IMR-90 (cell line): ENCODE results near the gene POTEG. TPM values are rescaled to one million over a fixed set of nuclear protein-coding genes. Genes with fewer than 3 reads are reported as not detected.
"Not testable (repeated sequence)": the region's sequence is repeated elsewhere in the genome, so short reads cannot be mapped to it uniquely, and the experiment has no call there.

Experiments
- ATAC-seq: fragments of 200-7000 bp; cut with Tn5 transposase; 2 replicates; pipeline ENCODE4 v1.9.1; 2020; ENCODE audit warnings: low read depth, mild to moderate bottlenecking, moderate library complexity
- BruUV-seq: library from RNA; stranded (reverse); fragments of 400-500 nt; replicated peaks from 2 replicates; lab custom pipeline; 2021; lab: Mats Ljungman, UMichigan
- CTCF ChIA-PET: fragments of 300-600 bp; formaldehyde crosslinking; extraction: SDS; loops from one replicate; lab custom pipeline; 2021; ENCODE audit warnings: antibody characterized with exemption; lab: Yijun Ruan, JAX
- POLR2A ChIA-PET: fragments of 300-600 bp; sonication (Branson Sonifier 250); formaldehyde crosslinking; loops from one replicate; lab custom pipeline; 2022; ENCODE audit warnings: antibody characterized with exemption; ENCODE audit not compliant: unreplicated experiment; lab: Charles Lee
- DNase-seq: peaks from one replicate; pipeline ENCODE4 v3.0.0; 2013
- H2AFZ ChIP-seq: replicated peaks from 2 replicates; pipeline ENCODE3; 2013; ENCODE audit warnings: low read length, mild to moderate bottlenecking; ENCODE audit not compliant: poor library complexity
- H2AK5ac ChIP-seq: 2 replicates; pipeline ENCODE4 v1.6.1; 2013; ENCODE audit warnings: low read depth, low read length, inconsistent platforms
- H2AK9ac ChIP-seq: replicated peaks from 2 replicates; pipeline ENCODE3; 2013; ENCODE audit warnings: mild to moderate bottlenecking, low read depth, low read length, moderate library complexity; ENCODE audit not compliant: poor library complexity
- H2BK120ac ChIP-seq: 2 replicates; pipeline ENCODE4 v1.6.1; 2013; ENCODE audit warnings: low read depth, low read length, inconsistent platforms
- H2BK15ac ChIP-seq: 3 replicates; pipeline ENCODE4 v1.6.1; 2013; ENCODE audit warnings: low read depth, low read length, inconsistent platforms
- H2BK20ac ChIP-seq: 2 replicates; pipeline ENCODE4 v1.6.1; 2013; ENCODE audit warnings: low read depth, mild to moderate bottlenecking, inconsistent platforms, low read length, moderate library complexity
- H2BK5ac ChIP-seq: 2 replicates; pipeline ENCODE4 v1.6.1; 2013; ENCODE audit warnings: mild to moderate bottlenecking, low read depth, low read length, inconsistent platforms; ENCODE audit not compliant: poor library complexity, severe bottlenecking
- H3K14ac ChIP-seq: replicated peaks from 2 replicates; pipeline ENCODE4 v1.6.1; 2013; ENCODE audit warnings: low read depth, low read length, inconsistent platforms
- H3K18ac ChIP-seq: 2 replicates; pipeline ENCODE4 v1.6.1; 2013; ENCODE audit warnings: low read depth, low read length, control low read depth
- H3K23ac ChIP-seq: 2 replicates; pipeline ENCODE4 v1.6.1; 2013; ENCODE audit warnings: low read depth, low read length, inconsistent platforms
- H3K27ac ChIP-seq: 2 replicates; pipeline ENCODE4 v1.5.1; 2013; ENCODE audit warnings: mild to moderate bottlenecking, control low read depth, low read length; ENCODE audit not compliant: insufficient read depth
- H3K27me3 ChIP-seq: 2 replicates; pipeline ENCODE4 v1.6.1; 2013; ENCODE audit warnings: low read length; ENCODE audit not compliant: control insufficient read depth, insufficient read depth
- H3K36me3 ChIP-seq: 2 replicates; pipeline ENCODE4 v1.6.1; 2013; ENCODE audit warnings: low read length, mixed read lengths; ENCODE audit not compliant: control insufficient read depth, insufficient read depth
- H3K4ac ChIP-seq: 2 replicates; pipeline ENCODE4 v1.6.1; 2013; ENCODE audit warnings: low read depth, low read length, inconsistent platforms
- H3K4me1 ChIP-seq: 2 replicates; pipeline ENCODE4 v1.6.1; 2013; ENCODE audit warnings: low read length, mixed read lengths; ENCODE audit not compliant: control insufficient read depth, insufficient read depth
- H3K4me2 ChIP-seq: 2 replicates; pipeline ENCODE4 v1.6.1; 2013; ENCODE audit warnings: low read depth, mild to moderate bottlenecking, control low read depth, low read length, moderate library complexity
- H3K4me3 ChIP-seq: 2 replicates; pipeline ENCODE4 v1.5.1; 2013; ENCODE audit warnings: low read depth, mild to moderate bottlenecking, control low read depth, low read length, moderate library complexity; ENCODE audit not compliant: insufficient read depth
- H3K56ac ChIP-seq: 2 replicates; pipeline ENCODE4 v1.6.1; 2013; ENCODE audit warnings: low read length, inconsistent platforms; ENCODE audit not compliant: insufficient read depth; ENCODE audit errors: extremely low read depth
- H3K79me1 ChIP-seq, 2 experiments: 2 replicates each; pipeline ENCODE4 v1.6.1; 2013; ENCODE audit warnings: low read length in 2 of 2, inconsistent platforms in 1 of 2, low read depth in 1 of 2
- H3K9ac ChIP-seq: 2 replicates; pipeline ENCODE4 v1.6.1; 2013; ENCODE audit warnings: low read depth, low read length, control low read depth
- H3K9me1 ChIP-seq: 2 replicates; pipeline ENCODE4 v1.6.1; 2013; ENCODE audit warnings: low read length, inconsistent platforms; ENCODE audit not compliant: insufficient read depth
- H3K9me3 ChIP-seq: 2 replicates; pipeline ENCODE4 v1.6.1; 2013; ENCODE audit warnings: low read length; ENCODE audit not compliant: control insufficient read depth, insufficient read depth
- H4K20me1 ChIP-seq: 2 replicates; pipeline ENCODE4 v1.6.1; 2013; ENCODE audit warnings: low read length, inconsistent platforms; ENCODE audit not compliant: insufficient read depth
- H4K5ac ChIP-seq: 2 replicates; pipeline ENCODE4 v1.6.1; 2013; ENCODE audit warnings: mild to moderate bottlenecking, low read depth, low read length, control low read depth
- H4K8ac ChIP-seq, 2 experiments: 2 replicates each; pipeline ENCODE4 v1.6.1; 2013; ENCODE audit warnings: low read depth in 2 of 2, low read length in 2 of 2, control low read depth in 1 of 2, inconsistent platforms in 1 of 2
- H4K91ac ChIP-seq: 2 replicates; pipeline ENCODE4 v1.6.1; 2013; ENCODE audit warnings: low read depth, low read length, inconsistent platforms; ENCODE audit not compliant: insufficient read depth
- WGBS, 2 experiments: methylation state at CpG; one replicate each; pipeline versions ENCODE4 v1.1.5 to v1.1.7; 2013; ENCODE audit warnings: missing lambda C conversion rate in 2 of 2; ENCODE audit not compliant: insufficient read length in 1 of 2; ENCODE audit errors: extremely low coverage in 2 of 2; 5-methylcytosine and 5-hydroxymethylcytosine counted together
- dilution Hi-C: fragments of 300-500 bp; cut with HindIII; formaldehyde crosslinking; loops from one replicate; pipeline ENCODE4 v1.14.3; 2018; ENCODE audit warnings: low sequenced_read_pairs; ENCODE audit not compliant: unreplicated experiment
- in situ Hi-C: fragments of 300-500 bp; cut with MboI; formaldehyde crosslinking; loops from 3 replicates; pipeline ENCODE4 v1.14.3; 2019; ENCODE audit warnings: low sequenced_read_pairs, inconsistent platforms, mixed read lengths
- intact Hi-C: fragments of 100-400 bp; cut with micrococcal nuclease; formaldehyde crosslinking; loops from 2 replicates; pipeline ENCODE4 v1.10.0; 2022
- polyA plus RNA-seq, 3 experiments: library from polyadenylated mRNA; depleted of rRNA; stranded (reverse); fragments of >200 nt; gene quantifications; 2 replicates each; pipeline ENCODE4 v1.2.3, GENCODE V29; 2012; ENCODE audit warnings: low replicate concordance in 1 of 3
- total RNA-seq: library from RNA; depleted of rRNA; stranded (reverse); fragments of >200 nt; gene quantifications from 2 replicates; pipeline ENCODE4 v1.2.3, GENCODE V29; 2012

Gene POTEG
- total and polyA plus RNA-seq, 2 of the 4 experiments (the other 2 are of a cell fraction), result not detected

GRCh38 chr14:19434891-19435290, 750 bp upstream of the POTEG start:
- H3K14ac ChIP-seq, H2BK15ac ChIP-seq, H3K9me1 ChIP-seq, intact Hi-C loops, BruUV-seq, CTCF ChIA-PET, H2BK5ac ChIP-seq, dilution Hi-C loops, H3K9ac ChIP-seq, DNase-seq, H3K4me1 ChIP-seq, H3K23ac ChIP-seq, H4K5ac ChIP-seq, H2AFZ ChIP-seq, H3K56ac ChIP-seq, H3K79me1 ChIP-seq, H3K9me3 ChIP-seq, H3K4me2 ChIP-seq, H3K27me3 ChIP-seq, H3K18ac ChIP-seq, H3K4ac ChIP-seq, H3K4me3 ChIP-seq, H2BK20ac ChIP-seq, H4K91ac ChIP-seq, H3K27ac ChIP-seq, H3K36me3 ChIP-seq, H2AK9ac ChIP-seq, H2AK5ac ChIP-seq, H4K20me1 ChIP-seq, H2BK120ac ChIP-seq, in situ Hi-C loops, POLR2A ChIA-PET, H4K8ac ChIP-seq, ATAC-seq: not testable (repeated sequence)
- WGBS, 2 experiments, result 85% methylated on average over 21 of the region's 53 CpGs; no CpG with 5 or more reads in 1 of the 2 experiments

GRCh38 chr14:19433765-19434164, 376 bp downstream of the POTEG start:
- H3K9me1 ChIP-seq, H3K18ac ChIP-seq, H3K36me3 ChIP-seq, H3K27me3 ChIP-seq, H2AK5ac ChIP-seq, H4K91ac ChIP-seq, H2BK5ac ChIP-seq, H3K4ac ChIP-seq, H3K56ac ChIP-seq, H3K4me1 ChIP-seq, H2AFZ ChIP-seq, H3K14ac ChIP-seq, H4K5ac ChIP-seq, H3K9ac ChIP-seq, H3K4me2 ChIP-seq, H3K27ac ChIP-seq, H3K23ac ChIP-seq, BruUV-seq, H3K4me3 ChIP-seq, H2BK120ac ChIP-seq, H3K79me1 ChIP-seq, dilution Hi-C loops, POLR2A ChIA-PET, in situ Hi-C loops, H4K20me1 ChIP-seq, H4K8ac ChIP-seq, H2BK15ac ChIP-seq, H2AK9ac ChIP-seq, H2BK20ac ChIP-seq, ATAC-seq, DNase-seq, intact Hi-C loops, H3K9me3 ChIP-seq, CTCF ChIA-PET: not testable (repeated sequence)
- no CpG with 5 or more reads among the region's 16 CpGs for WGBS, 2 experiments
